NK-92 (cell line): Measurements from ENCODE around the gene KLHL36.

Experiments
- DNase-seq: peaks from one replicate; lab custom pipeline; 2025; ENCODE audit not compliant: unreplicated experiment; lab: John Stamatoyannopoulos, UW

Gene KLHL36

DNA sequence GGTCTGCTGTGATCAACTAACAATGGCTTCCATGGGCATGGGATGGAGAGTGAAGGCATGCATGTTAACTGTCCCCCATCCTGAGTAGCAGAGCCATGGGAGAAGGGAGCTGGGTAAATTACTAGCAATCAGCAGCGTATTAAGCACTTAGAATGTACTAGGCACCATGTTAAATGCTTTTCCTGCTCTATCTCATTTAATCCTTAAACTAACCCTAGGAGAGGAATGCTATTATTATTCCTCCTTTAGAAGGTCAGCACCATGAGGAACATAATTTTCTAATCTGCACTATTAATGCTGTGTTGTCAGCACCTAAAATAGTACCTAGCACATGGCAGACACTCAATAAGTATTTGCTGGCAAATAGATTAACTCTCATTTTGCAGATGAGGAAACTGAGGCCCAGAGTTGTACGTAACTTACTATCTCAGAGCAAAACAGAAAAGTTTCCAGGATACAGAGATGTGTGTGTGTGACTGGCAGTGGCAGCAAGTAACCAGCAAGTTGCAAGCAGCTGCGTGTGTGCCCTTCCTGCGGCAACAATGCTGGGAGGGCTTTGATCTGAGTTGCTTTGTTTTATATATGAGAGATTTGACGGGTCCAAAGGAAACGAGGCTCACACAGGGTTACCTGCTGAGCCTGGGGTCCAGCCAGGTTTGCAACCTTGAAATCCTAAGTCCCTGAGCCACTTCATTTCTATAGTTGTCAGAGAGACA is 6.5 kb upstream of the KLHL36 start:
- DNase-seq = no peak

DNA sequence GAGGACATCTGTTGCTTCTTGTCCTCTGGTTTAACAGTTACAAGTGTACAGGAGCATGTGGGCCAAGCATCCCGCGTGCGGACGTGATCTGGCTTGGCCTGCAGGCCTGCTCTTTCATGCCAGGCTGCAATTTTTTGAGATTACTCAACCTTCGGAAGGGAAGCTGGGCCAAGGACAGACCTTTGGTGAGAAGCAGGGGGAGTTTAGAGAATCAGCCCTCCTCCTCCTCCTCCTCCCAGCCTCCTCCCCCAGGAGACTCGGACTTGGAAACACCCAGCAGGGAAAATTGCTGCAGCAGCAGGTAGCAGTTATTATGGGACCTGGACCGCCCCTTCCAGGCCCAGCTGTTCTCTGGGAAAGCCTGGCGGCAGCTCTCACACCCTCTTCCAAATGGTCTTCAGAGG is 5.1 kb upstream of the KLHL36 start:
- no peak for DNase-seq

DNA sequence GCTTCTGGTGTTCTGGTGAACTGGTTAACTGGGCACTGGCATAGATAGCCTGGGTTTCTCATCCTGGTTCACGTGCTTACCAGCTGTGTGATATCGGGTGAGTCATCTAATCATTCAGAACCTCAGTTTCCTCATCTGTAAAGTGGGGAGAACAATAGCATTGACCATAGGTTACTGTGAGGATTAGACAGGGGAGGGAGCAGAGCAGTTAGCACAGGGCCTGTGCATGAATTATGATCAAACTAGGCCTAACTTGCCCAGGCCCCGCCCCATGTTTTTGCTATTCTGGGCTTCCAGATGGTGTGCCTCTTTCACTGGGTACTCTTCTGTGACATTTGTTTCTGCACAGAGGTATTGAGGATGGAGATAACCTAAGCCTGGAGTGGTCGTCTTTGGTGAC is 4.6 kb upstream of the KLHL36 start:
- DNase-seq = no peak

DNA sequence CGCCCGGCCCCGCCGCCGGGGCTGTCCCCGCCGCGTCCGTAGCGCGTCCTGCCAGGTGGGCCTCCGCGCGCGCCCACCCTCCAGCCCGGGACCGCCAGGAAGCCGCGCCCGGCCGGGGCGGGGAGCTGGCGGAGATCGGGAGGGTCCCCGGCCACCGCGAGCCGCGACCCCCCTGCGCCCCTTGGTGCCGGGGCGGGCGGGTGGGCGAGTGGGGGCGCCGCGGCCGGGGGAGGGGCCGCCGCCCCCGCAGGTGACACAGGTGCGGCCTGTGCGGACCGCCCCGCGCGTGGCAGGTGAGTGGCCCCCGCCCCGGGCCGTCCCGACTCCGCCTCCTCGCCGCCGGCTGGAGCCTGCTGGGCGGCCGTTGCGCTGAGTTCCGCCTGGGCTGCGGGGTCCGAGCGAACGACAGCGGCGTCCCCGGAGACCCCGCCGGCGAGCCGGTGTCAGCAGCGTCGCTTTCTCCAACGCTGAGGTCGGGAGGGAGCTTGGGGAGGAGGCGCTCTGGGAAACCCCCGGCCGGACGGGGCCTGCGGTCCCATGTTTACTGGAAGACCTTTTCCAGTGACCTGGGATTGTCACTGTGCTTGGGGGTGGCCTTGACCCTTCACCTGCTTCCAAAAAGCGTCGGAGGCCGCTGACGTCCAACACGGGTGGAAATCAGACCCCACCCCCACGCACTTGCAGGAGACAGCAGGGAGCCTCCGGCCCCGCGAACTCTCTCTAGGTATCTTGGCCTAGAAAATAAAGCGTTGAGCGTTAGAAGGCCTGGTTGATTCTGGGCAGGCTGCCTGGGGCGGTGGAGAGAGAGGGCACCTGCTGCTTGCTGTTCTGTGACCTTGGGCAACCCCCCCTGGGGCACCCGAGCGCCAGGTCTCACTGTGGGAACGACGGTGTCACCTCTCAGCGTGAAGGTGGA is 542 bp downstream of the KLHL36 start:
- DNase-seq = no peak

DNA sequence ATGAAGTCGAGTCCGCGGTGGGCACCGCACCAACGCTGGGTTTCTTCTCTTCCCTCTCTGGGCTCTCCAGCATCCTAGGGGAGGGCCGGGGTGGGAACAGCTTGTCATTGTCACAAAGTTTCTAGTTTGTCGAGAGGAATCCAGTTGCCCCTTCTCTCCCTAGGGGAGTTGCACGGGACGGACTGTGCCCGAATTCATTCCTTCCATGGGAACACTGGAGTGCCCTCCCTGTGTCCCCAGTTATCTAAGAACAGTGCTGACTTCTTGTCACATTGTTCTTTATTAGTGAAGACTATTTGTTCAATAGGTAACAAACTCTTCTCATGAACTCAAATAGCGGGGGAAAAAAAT is 1.2 kb downstream of the KLHL36 start:
- DNase-seq = no peak

DNA sequence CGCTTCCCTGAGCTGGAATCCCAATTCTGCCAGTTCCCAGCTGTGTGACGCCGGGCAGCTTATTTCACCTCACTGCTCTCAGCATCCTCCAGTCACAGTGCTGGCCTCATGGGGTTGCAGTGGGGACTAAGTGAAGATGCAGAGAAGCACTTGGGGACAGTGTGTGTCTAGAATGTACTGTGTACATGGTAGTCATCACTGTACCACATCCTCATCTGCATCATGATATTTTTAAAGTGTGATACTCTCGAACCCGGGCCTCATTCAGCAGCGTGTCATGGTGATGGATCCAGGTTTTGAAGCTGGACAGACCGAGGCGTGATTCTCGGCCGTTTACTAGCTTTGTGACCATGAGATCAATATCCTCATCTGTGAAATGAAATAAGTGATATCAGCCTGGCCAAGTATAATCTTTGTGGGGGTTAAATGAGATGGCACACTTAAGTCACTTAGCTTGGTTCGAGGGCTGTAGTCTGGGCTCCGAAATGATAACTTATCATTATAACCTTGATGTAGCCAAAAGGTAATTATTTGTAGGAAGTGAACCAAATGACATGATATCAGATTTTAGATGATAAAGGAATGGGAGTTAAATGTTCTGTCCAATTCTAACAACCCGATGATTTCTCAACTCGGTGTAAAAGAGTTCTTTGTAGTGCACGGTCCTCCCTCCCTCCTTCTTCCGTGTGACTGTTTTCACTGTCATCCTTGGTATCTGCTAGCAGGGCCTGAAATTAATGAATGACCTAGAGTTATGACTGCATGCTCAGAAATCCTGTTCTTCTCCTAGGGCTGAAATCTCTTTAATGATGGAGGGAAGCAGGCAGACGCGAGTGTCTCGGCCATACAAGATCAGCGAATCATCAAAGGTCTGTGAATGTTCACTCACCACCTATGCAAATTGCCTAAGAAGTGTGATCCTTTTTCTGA is 2.0 kb downstream of the KLHL36 start:
- DNase-seq = no peak

DNA sequence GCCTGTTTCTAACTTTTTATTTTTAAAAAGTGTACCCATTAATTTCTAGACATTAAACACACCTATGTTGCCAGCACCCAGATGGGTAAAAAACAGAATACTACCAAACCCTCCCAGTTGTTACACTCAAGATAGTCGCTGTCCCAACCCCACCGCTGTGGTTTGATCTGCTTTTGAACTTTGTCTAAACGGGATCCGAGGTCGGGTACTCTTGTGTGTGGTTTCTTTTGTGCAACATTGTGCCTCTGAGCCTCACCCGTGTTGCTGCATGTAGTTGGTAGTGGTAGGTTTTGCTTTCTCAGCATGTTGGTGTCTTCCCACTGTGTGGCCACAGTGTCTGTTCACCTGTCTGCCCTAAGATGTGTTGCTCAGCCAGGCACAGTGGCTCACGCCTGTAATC is 4.3 kb downstream of the KLHL36 start:
- no peak for DNase-seq

DNA sequence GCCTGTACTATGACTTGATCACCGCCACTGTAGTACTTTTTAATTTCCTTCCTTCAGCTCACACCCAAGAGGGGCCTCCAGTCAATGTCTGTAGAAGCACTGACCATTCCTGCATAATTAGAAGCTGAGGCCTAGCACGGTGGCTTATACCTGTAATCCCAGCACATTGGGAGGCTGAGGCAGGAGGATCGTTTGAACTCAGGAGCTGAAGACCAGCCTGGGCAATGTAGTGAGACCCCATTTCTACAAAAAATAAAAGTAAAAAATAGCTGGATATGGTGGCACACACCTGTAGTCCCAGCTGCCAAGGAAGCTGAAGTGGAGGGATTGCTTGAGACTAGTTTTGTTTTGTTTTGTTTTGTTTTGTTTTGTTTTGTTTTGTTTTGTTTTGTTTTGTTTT is 5.9 kb downstream of the KLHL36 start:
- DNase-seq = no peak

DNA sequence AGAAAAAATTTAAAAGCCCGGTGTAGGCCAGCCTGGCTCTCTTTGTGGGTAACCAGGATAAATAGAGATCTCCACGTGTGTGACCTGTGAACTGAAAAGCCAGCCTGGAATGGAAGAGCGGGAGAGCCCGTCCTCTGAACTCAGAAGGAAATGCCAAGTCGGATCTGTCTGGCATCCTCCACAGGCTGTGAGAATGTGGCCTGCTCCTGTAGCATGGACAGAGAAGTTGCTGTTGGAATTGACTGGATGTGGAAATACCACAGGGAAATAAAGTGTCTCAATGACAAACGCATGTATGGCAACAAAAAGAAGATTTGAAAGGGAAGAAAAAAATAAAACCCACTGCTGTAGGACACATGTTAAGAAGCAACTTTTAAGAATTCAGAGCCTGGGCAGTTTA is 6.7 kb downstream of the KLHL36 start:
- DNase-seq = no peak

DNA sequence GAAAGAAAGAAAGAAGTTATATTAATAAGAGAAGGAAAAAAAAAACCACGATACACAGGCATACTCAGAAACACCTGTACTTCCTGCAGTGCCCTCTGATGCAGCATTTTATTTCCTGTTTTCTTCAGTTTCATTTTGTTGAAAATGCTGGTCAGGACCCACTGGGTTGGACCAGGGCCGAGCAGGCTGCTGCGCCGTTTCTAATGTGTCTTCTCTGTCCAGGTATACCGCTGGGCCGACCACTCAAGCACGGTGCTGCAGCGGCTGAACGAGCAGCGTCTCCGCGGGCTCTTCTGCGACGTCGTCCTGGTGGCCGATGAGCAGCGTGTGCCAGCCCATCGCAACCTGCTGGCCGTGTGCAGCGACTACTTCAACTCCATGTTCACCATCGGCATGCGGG is 8.3 kb downstream of the KLHL36 start:
- no peak for DNase-seq

DNA sequence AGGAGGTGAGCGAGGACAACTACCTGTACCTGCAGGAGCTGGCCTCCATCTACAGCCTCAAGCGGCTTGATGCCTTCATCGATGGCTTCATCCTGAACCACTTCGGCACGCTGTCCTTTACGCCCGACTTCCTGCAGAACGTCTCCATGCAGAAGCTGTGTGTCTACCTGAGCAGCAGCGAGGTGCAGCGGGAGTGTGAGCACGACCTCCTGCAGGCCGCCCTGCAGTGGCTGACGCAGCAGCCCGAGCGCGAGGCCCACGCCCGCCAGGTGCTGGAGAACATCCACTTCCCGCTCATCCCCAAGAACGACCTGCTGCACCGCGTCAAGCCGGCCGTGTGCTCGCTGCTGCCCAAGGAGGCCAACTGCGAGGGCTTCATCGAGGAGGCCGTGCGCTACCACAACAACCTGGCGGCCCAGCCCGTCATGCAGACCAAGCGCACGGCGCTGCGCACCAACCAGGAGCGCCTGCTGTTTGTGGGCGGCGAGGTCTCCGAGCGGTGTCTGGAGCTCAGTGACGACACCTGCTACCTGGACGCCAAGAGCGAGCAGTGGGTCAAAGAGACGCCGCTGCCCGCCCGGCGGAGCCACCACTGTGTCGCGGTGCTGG is 9.0 kb downstream of the KLHL36 start:
- no peak for DNase-seq

DNA sequence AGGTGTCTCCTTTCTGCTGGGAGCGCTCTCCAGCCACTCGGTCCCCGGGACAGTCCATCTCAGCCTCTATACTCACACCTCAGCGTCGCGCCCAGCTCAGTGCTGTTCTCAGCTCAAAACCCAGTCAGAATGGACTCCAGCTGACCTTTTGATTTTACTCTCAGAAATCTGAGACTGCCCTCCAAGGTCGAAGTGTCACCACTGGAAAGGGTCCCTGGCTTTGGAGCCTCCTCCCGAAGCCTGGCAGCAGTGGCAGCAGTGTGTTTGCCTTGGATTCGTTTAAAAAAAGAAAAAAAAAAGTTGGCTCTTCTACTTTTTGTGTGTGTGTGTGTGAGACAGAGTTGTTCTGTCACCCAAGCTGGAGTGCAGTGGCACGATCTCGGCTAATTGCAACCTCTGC is 10.4 kb downstream of the KLHL36 start:
- no peak for DNase-seq

DNA sequence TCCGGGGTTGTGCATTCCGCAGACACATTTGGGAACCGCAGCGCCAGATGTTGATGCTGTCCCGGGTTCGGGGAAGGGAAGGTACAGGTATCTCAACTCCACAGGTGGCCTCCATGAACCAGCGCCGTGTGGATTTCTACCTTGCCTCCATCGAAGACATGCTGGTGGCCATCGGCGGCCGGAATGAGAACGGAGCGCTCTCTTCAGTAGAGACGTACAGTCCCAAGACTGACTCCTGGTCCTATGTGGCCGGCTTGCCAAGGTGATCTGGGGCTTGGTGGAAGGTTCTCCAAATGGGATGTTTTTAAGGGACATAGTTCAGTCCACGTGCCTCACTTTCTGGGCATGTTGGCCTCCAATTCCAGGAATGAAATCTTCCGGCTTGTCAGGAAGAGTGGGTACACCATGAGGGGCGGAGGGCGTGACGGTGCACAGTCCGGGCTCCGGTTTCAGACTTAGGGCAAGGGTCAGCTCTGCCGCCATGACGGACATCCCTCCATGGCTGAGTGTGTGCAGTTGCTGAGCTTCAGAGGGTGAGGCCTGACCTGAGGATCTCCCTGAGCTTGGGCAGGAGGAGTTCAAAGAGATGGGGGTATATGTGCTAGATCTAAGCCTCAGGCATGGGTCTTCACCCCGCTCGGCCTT is 11.5 kb downstream of the KLHL36 start:
- no peak for DNase-seq

DNA sequence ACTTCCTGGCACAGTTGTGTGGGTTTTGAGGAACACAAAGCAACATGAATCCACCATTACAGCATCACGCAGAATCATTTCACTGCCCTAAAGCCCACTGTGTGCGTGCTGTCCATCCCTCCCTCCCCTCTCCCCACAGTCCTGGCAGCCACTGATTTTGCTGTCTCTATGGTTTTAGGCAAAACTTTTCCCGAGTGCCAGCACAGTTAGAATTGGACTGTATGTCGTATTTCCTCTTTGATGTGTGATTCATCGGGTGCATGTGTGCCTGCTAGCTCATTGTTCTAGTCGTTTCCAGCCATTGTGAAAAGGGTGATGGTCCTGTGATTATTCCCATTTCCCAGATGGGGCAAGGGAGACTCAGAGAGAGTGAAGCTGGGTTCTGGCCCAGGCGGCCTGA is 12.7 kb downstream of the KLHL36 start:
- no peak for DNase-seq

DNA sequence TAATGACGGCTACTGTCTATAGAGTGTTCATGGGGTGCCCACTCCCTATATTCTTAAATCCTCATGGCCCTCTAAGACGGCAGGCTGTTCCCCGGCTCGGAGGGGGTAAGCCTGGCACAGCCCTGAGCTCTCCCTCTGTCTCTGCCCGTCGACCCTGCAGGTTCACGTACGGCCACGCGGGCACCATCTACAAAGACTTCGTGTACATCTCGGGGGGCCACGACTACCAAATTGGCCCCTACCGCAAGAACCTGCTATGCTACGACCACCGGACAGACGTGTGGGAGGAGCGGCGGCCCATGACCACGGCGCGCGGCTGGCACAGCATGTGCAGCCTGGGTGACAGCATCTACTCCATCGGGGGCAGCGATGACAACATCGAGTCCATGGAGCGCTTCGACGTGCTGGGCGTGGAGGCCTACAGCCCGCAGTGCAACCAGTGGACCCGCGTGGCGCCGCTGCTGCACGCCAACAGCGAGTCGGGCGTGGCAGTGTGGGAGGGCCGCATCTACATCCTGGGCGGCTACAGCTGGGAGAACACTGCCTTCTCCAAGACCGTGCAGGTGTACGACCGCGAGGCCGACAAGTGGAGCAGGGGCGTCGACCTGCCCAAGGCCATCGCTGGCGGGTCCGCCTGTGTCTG is 13.2 kb downstream of the KLHL36 start:
- no peak for DNase-seq

DNA sequence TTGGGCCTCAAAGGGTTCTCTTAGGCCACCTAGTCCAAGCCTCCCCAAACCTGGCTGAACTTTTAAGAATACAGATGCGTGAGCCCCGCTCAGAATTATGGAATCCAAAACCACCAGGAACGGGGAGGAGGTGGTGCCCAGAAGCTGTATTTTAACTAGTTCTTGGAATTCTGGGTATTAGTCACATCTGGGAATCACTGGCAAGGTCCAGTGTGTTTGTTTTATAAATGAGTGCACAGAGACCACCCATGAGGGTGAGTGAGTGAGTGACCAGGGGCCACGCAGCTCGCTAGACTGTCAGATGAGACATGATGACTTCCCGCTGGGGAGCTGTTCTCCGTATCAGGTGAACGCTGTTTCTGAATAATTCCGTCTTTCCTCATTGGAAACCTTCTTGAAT is 14.2 kb downstream of the KLHL36 start:
- DNase-seq = no peak

DNA sequence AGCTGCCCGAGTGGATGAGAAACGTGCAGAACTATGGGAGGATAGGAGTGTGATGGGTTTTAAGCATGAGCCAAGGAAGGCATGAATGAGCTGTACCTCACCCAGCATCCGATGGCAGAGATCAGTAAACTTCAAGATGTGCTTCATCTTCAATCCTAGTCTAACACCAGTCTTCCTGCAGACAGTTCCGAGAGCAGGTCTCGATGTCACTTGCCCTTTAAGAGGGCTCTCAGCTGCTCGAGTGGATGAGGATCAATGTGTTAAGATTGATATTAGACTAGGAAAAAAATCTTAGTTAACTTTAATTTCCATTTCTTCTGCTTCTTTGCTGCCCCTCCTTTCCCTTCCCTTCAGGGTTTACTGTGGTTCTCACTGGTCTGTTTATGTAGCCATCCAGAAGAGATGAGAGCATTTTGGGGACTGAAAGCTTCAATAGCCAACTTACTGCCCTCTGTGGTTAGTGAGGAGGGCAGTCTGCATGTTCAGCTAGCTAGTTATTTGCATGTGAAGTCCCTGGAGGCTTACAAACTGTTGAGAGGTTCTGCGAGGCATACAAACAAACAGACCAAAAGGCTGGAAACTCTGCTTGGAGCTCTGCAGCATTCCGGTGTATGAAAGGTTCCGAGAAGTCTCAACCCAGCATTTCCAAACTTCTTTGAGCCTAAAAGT is 15.3 kb downstream of the KLHL36 start:
- no peak for DNase-seq

DNA sequence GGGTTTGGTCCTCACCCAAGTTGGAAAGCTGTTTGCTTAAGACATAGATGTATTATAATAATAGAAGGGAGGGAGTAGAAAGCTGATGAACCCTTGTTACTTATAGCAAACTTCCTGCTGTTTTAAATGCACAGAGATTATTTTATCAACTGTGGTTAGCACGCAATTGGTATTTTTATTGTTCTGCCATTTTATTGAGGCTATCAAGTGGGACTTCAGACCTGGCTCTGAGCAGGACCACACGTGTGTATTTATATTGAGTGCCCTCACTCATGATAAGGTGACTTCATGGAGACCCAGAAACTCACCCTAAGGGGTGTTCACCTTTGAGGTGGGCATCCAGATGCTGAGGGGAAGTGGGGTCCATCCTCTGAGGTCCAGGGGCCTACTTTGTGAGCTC is 17.0 kb downstream of the KLHL36 start:
- no peak for DNase-seq

DNA sequence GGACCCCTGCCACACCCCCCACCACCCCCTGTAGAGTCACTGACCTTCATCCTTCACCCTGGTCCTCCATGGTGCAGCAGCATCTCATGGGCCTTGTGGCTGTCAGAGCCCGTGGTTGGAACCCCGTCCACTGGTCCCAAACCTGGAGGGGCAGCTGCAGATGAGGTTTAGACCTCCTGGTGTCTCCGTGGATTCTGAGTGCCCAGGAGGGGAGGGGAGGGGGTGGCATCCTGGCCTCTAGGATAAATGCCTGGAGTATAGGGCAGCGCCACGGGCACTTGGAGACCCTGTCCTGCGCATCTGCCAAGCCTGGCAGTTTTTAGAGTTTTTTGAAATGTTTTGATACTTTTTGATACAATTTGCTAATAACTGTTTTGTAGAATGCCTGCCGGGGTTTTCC is 17.5 kb downstream of the KLHL36 start:
- no peak for DNase-seq
